ENCODE results near the gene APCDD1.

Gene APCDD1

GRCh38 chr18:10453806-10454680, at the start of gene APCDD1:
Gene APCDD1, plus strand, starts transcription at chr18:10454635. Its CDS starts 347 bp downstream, at chr18:10454982.
- peak; percentile 66 for DNase-seq (ENCODE audit: low spot score)

GRCh38 chr18:10405014-10405493, 49.4 kb upstream of the APCDD1 start:
- DNase-seq (ENCODE audit: low spot score), result no peak

GRCh38 chr18:10405816-10406663, 48.4 kb upstream of the APCDD1 start:
- no peak for DNase-seq (ENCODE audit: low spot score)

- DNase-seq (ENCODE audit: low spot score), result no peak
These were observed 46.3 kb upstream of the APCDD1 start for GRCh38 chr18:10408131-10408530.

GRCh38 chr18:10409041-10409440, 45.4 kb upstream of the APCDD1 start:
- no peak for DNase-seq (ENCODE audit: low spot score)

- peak; percentile 59 for DNase-seq (ENCODE audit: low spot score)
These were observed 43.7 kb upstream of the APCDD1 start for GRCh38 chr18:10410472-10411308.

GRCh38 chr18:10412933-10413332, 41.5 kb upstream of the APCDD1 start:
- no peak for DNase-seq (ENCODE audit: low spot score)

GRCh38 chr18:10413722-10414121, 40.7 kb upstream of the APCDD1 start:
- no peak for DNase-seq (ENCODE audit: low spot score)

- DNase-seq (ENCODE audit: low spot score), result no peak
These were observed 40.1 kb upstream of the APCDD1 start for GRCh38 chr18:10414293-10414842.

GRCh38 chr18:10416065-10416464, 38.4 kb upstream of the APCDD1 start:
- DNase-seq (ENCODE audit: low spot score), result no peak

- no peak for DNase-seq (ENCODE audit: low spot score)
These were observed 37.2 kb upstream of the APCDD1 start for GRCh38 chr18:10417191-10417590.

- no peak for DNase-seq (ENCODE audit: low spot score)
These were observed 36.8 kb upstream of the APCDD1 start for GRCh38 chr18:10417664-10418063.

- no peak for DNase-seq (ENCODE audit: low spot score)
These were observed 35.6 kb upstream of the APCDD1 start for GRCh38 chr18:10418836-10419235.

- peak; percentile 52 for DNase-seq (ENCODE audit: low spot score)
These were observed 34.9 kb upstream of the APCDD1 start for GRCh38 chr18:10419420-10420103.

GRCh38 chr18:10420561-10421352, 33.7 kb upstream of the APCDD1 start:
- peak; percentile 50 for DNase-seq (ENCODE audit: low spot score)

- peak; percentile 79 for DNase-seq (ENCODE audit: low spot score)
These were observed 32.6 kb upstream of the APCDD1 start for GRCh38 chr18:10421859-10422258.

GRCh38 chr18:10422731-10423130, 31.7 kb upstream of the APCDD1 start:
- DNase-seq (ENCODE audit: low spot score), result no peak

- peak; percentile 54 for DNase-seq (ENCODE audit: low spot score)
These were observed 29.7 kb upstream of the APCDD1 start for GRCh38 chr18:10424585-10425307.

- no peak for DNase-seq (ENCODE audit: low spot score)
These were observed 23.8 kb upstream of the APCDD1 start for GRCh38 chr18:10430677-10431076.

Measured in AG08395 (cell line).